Measurements from ENCODE around the gene NKD1.

NKD1 gene

DNA sequence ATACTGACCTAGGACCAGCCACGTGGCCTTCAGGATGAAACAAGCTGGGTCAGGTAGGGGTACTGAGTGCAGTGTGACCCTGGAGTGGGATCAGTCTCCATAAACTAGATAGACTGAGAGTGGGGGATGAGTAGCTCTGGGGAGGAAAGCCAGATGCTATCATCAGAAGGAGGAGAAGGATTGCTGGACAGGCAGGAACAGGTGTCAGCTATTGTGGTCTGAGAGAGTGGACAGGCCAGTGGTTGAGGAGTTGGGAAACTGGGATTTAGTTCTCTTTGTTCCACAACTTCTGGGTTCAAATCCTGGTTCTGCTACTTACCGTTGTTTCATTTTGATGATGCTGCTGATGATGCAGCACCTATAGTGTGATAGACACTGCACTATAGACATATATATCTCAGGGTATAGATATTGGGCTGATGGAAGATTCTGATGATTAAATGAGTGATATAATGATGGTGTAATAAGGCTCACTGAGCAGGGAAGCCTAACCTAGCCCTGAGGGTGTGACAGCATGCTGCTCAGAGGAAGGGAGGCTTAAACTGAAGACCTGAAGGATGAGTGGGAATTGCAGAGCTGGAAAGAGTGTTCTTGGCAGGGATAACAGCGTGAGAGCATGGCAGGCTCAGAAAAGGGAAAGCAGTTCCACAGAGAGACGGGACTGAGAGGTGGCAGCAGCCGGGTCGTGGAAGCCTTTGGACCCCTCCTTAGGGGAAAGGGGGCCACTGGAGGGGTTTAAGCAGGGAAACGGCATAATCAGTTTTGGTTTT, 66.9 kb downstream of the NKD1 start:
- no peak for DNase-seq

DNA sequence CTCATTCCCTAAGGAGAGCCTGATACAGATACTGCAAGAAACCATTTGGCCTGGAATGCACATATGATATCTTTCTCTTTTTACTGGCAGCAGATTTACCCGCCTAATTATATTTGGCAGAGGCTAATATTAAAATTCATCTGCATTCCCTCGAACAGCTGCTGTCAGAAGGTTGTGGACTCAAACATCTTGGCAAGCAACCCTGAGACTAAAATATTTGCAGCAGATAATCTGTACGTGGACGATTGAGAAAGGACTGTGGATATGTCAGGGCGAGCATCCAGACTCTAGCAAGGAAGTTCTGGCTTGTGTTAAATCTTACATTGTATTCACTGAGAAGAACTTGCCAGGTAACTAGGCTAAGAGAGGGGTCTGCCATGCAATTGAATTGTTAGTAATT, 67.7 kb downstream of the NKD1 start:
- no peak for DNase-seq

DNA sequence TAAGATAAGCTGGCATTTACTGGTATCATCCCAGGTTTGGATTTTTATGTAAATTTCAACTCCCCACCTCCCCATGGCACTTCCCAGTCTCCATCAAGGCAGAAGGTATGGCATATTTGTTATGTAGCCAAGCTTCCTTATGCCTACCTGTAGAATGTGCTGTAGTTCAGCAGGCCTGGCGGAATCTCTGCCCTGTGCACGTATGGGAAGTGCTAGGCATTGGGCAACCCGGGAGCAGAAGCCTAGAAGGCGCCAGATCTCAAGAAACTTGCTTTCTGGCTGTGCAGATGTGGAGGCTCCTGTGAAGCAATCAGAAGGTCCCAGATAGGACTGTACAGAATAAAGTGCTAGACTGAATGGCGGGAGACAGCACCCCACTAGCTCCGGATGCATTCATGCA, 68.2 kb downstream of the NKD1 start:
- DNase-seq, result no peak

DNA sequence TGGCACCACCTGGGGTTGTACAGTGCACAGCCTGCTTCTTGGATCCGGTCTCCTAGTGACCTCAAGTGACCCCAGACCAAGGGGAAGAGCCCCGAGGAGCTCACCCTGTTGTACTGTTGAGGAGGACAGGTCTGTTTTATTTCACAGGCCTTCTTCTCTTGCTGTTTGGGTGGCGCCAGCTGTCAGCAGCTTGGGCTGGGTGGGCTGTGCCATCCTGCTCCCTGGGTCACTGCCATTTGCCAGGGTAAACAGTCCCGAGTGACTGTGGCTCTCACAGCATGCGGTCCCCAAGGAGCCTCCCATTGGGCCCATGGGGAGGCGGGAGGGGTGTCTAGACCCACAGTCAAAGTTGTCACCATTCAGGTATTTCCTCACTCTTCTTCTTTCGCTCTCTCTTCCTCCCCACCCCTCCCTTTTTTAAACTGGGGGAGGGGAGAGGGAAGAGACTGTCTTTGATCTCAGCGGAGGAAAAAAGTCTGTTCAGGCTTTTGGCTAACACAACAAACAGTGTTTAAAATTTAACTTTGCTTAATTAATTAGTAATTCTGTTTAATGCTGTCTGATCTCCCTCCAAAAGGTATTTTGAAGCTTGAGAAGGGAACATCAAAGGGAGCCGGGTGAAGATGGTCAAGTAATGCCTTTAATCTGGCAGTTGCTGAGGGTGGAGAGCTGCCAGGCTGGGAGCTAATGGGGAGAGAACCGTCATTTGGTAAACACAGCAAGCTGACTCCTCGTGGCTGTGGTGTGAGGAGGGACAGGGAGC, 68.9 kb downstream of the NKD1 start:
- DNase-seq, result no peak

DNA sequence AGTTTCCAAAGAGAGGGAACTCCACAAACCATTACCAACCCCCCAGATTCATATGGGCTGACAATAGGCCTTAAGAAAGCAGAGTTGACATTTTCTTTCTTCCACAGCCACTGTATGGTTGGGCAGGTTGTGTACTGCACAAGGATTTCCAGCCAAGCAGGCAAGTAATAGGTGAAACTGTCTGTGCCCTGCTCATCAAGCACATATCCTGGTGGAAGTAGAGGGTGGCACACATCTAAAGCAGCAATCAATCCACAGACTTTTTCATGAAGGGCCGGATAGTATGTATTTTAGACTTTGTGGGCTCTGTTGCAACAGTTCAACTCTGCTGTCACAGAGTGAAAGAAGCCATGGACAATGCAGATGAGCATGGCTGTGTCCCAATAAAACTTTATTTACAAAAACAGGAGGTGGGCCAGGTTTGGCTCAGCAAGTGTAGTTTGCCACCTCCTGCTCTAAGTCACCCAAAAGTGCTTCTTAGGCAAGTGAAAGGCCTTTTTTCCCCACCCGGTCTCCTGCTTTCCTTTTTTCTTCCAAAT, 69.5 kb downstream of the NKD1 start:
- no peak for DNase-seq

DNA sequence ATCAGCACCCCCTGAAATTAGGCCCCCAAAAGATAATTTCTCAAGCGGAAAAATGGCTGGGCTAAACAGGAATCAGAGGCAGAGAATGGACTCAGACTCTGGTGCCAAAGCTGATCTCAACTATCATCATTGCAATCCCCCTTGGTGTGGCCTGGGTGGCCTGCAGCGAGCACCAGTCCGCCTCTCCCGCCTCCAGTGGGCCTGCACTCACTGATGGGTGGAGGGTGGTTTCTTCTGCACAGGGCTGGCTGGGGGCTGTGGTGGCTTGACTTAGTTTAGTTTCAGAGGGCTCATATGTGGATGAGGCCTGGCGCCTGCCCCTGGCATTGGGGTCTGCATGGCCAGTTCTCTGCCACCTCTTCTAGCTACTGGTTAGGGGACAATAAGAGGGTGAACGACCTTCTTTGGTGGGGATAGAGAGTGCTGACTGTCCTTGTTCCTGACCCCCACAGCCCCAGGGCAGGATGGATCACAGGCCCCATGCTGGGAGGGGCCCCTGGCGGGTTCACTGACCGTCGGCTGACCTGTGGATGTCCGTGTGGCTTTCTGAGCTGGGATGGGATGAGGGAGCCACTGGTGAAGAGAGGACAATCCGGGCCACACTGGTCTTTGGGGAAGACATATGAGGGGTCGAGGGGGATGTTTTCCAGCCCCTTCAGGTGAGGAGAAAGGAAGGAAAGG, 70.2 kb downstream of the NKD1 start:
- DNase-seq, result no peak

DNA sequence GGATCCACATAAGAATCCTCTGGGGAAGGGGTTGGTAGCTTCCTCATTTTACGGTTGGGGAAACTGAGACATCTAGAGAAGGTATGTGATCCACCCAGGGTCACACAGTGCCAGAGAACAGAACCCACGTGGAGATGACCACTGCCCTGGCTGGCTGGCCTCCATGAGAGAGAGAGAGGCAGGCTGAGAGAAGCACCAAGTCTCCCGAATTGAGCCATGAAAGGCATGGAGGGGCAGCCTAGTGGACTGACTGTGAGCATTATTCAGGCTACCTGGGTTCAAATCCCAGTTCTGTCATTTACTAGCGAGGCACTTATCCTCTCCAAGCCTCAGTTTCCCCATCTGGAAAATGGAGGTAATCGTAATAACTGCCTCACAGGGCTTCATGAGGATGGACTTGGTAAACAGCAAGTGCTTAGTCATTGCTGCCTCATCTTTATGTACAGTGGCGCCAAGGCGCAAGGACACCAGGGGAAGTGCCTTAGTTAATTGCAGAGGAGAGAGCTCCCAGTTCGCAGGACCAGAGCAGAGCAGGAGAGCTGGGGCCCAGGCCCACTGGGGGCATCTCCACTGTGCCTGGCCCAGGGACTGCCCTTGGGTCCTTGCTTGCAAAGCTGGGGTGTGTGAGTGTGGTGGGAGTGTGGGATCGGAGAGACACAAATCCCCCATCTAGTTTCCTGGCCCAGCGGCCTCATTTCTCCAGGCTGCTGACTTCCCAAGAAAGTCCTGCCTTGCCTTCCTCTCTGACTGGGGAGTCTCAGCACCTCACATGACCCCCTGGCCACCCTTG, 71.7 kb downstream of the NKD1 start:
- DNase-seq, result no peak

DNA sequence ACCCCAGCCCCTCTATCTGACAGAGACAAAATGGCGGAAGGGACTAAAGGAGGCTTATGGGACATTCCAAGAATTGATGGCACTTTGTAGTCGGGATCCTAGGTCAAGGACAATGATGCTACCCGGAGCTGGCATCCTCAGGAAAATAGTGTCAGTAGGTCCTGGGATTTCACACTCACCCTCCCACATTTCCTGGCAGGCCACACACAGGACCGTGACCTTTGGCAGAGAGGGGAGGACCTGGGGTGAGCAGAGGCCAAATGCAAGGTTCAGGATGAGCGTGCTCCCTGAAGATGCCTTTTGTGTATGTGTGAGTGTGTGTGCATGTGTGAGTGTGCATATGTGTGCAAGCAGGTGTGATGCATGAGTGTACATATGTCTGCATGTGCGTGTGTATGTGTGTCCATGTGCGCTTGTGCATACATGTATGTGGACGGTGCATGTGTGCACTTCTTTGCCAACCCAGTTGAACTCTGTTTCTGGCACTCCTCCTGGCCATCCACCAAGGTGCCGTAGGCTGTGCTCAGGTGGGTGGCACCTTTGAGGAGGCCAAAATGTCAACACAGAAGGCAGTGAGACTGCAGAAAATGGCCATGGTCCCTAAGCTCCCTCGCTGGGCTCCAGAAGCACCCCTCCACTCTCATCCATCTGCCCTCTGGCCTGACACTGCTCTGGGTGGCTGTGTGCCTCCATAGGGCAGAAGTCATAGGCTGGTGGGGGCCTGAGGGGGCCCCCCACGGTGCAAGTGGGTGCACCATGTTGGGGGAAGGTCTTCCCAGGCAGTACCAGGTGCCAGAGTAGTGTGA, 72.7 kb downstream of the NKD1 start:
- no peak for DNase-seq

DNA sequence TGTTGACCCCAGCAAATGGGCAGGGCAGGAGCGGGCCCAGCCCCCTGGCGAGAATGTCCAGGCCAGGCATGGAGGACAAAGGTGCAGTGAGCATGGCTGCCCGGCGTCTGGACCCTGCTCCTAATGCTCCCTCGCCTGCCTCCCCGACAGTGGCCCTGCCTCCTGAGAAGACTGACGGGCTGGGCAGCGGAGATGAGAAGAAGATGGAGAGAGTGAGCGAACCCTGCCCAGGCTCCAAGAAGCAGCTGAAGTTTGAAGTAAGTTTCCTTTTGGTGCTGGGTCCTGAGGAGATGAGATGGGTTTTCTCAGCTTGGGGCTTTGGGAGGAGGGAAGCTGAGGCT, 73.2 kb downstream of the NKD1 start:
- DNase-seq, result no peak

DNA sequence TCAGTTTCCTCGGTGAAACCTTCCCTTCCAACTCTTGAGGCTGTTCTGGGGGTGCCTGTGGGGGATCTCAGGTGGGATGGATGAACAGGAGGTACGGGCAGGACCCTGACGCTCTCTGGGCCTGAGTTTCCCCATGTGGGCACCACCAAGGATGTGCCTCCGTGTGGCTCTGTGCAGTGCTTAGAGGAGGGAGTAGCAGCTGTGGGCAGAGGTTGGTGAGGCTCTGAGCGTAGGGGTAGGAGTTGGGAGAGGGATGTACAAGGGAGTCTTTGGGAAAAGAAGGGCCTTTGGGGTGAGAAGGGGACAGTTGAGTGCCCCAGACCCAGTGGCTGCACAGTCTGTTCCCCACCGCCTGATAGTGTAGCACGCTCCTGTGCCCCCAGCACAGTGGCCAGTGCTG, 73.8 kb downstream of the NKD1 start:
- no peak for DNase-seq

DNA sequence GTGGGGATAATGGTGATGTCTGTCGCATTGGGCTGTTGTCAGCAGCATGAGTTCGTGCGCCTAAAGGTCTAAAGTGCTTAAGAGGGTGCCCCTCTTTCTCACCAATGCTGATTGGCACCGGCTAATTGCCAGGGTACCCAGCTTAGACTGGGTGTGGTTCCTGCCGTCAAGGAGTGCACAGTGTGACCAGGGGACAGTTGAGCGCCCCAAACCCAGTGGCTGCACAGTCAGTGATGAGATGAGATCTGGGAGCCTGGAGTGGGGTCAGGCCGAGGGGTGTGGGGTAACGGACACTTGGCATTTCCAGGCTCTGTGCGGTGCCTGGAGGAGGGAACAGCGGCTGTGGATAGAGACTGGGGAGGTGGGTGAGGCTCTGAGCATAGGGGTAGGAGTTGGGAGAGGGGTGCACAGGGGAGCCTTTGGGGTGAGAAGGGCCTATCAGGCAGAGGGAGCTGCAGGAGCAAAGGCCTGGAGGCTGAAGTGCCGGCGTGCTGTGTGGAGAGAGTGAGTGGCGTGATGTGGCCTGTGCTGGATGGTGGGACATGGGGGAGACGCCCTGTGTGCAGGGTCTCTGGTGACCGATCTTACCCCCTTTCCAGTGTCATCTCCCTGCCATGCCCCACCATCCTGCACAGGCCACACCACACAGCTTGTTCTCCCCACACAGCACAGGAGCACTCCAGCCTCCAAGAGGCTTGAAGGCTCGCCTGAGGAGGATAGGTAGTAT, 74.6 kb downstream of the NKD1 start:
- DNase-seq, result no peak

DNA sequence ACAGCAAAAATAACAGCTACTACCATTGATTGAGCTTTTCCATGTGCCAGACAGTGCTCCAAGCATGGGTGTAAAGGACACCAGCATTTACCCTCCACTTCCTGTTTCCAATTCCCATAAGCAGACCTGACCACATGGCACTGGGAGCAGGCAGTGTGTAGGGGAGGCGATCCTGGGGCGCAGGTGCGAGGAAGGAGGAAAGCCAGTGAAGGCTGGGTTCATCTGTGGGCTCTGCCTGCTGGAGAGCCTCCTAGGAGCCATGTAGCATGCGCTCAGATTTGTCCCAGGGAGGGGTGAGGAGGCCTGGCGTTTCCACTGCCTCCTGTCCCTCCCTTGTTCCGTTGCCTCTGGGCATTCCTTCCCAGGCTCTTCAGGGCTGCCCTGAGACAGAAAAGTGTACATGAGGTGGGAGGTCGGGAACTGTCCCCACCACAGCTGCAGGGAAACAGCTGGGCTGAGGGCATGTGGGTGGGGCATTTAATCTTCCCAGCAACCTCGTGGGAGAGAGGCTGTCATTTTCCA, 76.3 kb downstream of the NKD1 start:
- no peak for DNase-seq

DNA sequence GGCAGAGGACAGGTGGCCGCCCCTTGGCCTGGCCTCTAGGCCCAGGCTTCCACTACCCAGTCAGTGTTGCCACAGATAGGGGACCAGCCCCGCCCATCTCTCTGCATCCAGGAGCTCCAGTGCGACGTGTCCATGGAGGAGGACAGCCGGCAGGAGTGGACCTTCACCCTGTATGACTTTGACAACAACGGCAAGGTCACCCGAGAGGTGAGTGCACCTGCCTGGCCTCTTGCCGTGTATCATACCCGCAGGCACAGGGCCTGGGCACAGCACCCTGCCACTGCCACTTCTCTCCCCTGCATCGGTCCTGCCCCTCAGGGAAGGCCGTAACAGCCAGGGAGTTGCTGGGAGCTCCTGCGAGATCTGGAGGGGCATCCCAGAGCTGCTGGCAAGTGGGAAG, 77.2 kb downstream of the NKD1 start:
- DNase-seq, result no peak

DNA sequence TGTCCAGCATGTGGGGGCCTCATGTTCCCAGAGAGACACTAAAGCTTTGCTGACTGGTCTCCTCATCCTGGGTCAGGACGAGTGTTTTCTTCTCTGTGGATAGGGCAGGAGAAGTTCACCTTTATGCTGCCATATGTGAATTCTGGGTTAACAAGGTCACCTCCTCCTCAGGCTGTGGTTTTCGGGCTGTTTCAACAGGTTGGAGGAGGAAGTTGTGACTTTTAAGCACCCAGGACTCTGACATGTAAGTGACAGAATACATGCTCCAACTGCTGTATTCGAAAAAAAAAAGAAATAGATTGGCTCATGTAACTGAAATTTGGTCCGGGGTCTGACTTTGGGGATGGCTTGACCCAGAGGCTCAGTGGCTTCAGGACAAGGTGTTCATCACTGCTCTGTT, 78.7 kb downstream of the NKD1 start:
- no peak for DNase-seq

DNA sequence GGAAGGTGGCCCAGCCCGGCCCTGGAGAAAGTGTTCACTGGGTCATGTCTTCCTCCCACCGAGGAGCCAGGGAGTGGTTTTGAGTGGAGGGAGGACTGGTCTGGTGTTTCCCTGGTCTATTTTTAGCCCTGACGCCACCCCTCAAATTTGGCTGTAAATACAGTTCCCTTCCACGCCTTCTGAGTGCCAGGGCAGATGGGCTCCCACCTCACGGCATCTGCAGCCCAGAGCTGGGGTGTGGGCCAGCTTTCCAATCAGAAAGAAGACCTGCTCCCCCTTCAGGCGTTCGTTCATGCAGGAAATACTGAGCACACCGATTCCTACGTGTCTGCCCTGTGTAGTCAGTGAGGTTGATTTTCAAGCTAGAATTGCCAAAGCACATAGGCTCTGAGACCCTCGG, 79.2 kb downstream of the NKD1 start:
- DNase-seq, result no peak

DNA sequence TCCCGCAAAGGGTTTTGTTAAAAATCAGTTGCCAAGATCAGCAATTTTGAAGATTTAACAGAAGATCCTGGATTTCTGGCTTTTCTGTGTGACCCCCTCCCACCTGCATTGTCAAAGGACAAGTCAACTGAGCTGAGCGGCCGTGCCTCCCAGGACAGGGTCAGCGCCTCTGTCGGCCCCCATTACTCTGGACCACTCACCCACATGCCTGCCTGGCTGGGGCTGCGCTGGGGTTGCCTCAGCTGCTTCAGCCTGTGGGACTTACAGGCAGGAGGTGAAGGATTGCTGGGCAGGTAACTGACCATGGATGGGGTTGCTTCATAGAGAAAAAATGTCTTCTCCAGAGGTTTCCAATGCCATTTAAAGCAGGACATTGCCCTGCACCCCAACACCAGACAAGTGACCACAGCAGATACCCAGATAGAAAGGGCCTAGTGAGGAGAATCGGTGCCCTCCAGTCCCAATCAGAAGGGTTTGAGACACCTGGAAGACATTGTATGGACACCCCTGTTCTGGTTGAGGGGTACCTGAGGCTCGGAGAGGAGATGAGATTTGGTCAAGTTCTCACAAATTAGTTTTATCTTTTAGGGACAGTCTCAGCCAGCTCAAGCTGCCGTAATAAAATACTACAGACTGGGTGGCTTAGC, 80.1 kb downstream of the NKD1 start:
- no peak for DNase-seq

DNA sequence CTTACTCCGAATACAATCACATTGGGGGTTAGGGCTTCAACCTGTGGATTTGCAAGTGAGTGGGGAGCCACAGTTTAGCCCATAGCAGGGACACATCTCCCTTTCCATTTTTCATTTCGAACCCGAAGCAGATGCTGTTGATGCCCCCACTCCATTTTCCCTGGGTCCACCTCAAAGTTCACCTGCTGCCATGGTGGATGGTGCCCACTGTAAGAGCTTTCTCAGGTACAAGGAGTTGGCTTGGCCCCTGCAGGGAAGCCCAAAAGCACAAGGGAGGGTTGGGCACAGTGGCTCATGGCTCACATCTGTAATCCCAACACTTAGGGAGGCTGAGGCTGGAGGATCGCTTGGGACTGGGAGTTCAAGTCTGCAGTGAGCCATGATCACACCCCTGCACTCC, 81.1 kb downstream of the NKD1 start:
- no peak for DNase-seq

DNA sequence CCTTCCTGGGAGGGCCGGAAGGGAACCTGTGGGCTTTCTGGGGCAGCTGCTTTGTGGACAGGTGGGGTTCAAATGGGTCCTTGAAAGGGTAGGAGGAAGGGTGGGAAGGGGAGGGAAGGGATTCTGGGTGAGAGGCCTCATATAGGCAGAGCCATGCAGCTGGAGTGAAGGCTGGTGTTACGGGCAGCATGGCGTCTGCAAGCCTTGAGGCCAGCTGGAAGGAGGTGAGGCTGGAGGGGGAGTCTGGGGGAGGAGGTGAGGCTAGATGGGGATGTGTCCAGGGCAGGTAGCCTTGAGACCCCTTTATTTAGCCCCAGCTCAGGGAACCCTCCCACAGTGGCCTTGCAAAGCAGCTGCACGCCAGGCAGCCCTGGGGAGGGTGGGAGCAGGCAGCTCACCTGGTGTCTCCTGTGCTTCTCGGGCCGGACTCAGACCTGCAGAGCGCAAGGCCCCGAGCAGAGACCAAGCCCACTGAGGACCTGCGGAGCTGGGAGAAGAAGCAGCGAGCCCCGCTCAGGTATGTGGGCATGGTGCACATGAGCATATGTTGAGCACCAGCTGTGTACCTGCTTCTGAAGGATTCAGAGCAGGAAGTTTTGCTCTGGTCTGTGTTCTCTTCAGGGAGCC, 82.3 kb downstream of the NKD1 start:
- DNase-seq, result no peak

DNA sequence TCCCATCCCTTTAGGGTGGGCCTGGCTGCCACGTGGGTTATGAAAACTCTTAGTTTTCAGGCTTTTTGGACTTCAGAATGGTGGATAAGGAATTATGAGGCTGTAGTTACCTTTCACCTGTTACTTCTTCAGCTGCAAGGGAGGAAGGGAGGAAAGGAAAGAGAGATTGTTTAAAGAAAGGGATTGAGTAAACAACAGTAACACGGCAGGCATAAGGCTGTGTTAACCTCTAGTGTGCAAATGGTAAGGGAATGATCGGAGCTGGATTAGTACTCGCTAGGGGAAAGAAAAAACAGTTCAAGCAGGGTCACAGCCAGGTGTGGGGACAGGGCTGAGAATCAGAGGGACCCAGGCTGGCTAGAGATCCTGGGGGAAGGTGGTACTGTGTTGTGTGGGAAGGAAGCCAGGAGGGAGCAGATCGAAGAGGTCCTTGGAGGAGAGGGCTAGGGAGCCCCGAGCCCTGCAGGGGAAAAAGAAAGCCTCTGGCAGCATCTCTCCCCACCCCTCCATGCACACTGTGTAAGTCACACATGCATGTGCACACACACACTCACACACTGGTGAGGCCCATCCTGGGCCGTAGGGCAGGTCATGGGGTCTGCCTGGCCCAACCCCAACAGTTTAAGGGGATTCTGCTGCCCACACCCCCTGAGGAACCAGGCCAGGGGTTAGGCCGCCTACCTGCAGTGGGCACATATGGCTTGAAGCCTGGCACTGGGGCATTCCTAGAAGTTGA, 83.2 kb downstream of the NKD1 start:
- DNase-seq, result no peak

Data from effector CD8-positive, alpha-beta T cell (primary cell).